Limb (tissue), 2 donors: Measurements from ENCODE around the gene TMEM144.
"Not testable (repeated sequence)": the region's sequence is repeated elsewhere in the genome, so short reads cannot be mapped to it uniquely, and the experiment has no call there.

ENCODE experiments used
- DNase-seq, 2 donors: peaks; one replicate each; pipeline ENCODE4 v3.0.0-alpha.2; 2016; ENCODE audit errors: extremely low spot score in 2 of 2

TMEM144 gene

DNA sequence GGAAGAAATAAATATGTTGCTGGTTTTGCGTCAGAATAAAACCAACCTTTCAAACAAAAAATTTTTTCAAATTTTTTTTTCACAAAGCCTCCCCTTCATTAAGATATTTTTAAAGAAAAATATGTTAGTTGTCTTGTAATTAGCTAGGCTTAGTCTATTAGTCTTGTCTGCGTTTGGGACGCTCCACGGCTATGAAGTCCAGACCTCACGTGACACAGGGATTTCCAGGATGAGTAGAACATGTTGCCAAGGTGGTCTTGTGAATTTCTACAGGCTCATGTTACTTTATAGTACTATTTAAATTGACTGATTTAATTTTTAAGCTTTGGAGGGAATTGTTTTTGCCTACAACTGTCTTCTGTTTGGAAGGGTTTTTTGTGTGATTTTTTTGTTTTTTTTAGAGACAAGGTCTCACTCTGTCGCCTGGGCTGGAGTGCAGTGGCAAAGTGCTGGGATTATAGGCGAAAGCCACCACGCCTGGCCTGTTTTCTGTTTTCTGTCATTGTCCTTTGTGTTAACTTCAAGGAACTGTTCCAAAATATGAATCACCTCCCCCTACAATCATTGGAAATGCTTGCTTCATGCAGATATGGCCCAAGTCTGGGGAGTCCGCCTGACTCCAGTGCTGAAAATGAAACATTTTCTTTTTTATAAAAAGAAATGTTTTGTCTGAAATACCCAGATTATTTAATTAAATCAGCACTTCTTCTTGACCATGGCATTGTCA, 26.2 kb downstream of the TMEM144 start:
- DNase-seq = no peak

DNA sequence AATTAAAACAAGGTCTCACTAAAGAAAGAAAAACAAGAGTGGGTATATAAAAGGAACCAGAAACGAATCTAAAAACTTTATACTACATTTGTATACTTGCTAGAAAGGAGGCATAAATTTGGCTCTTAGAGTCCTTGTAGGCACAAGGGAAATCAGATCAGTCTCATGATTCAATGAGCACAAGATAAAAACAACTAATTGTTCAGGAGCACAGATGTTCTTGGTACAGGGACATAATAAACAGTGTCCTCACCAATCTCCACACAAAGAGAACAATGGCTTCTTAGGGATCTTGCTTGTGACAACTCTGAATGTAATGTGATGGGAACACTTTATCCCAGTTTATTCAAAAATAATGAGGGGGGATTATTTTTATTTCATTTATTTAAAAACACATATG, 28.3 kb downstream of the TMEM144 start:
- no peak for DNase-seq

DNA sequence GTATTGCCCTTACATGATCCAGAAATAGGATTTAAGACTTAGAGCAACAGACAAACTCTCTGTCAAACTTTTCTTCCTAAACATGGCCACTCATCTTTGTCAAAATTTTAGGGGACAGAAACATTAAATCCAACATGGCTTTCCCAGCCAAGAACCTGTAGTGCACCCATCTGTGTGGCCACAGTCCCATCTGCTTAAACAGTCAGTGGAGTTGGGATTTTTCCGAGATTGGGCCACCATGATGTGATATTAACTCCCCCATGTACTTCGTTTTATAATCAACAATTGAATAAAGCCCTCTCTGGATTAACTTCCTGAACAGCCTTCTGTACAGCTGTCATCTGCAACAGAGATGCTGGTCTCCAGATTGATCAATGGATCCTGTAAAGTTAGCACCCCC, 28.9 kb downstream of the TMEM144 start:
- no peak for DNase-seq

DNA sequence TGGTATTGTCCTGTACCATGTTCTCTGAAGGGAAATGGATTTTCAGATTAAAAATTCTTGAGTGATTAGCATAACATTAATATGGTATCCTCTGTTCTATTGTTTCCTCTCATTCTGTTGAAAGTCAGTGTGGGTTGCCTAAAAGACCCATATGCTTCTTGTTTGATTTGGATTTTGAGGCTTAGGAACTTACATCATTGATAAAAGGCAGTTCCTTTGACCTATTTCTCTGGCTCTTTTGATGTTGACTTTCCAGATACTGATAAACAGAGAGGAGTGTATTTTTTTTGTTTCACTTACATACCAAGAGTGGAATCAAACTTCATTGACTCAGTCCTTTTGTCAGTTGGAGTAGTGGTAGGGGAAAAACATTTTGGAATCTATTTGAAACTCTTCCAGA, 32.8 kb downstream of the TMEM144 start:
- no peak for DNase-seq

DNA sequence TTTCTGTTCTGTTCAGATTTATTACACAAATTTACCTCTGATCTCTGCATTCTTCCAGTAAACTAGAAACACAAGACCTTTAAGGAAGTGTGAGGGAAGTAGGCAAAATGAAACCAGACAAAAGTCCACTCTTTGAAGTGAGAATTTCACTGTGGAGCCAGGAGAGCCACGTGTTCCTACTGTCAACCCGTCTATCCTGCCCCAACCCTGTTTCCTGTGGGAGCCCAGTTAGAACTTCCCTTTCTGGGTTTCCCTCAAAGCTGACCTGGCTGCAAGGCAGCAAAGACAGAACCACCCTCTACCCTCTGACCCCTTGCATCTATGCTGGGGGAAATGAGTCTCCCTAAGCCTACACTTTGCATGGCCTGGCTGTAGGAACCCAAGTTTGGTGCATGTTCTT, 40.0 kb downstream of the TMEM144 start:
- DNase-seq = no peak

DNA sequence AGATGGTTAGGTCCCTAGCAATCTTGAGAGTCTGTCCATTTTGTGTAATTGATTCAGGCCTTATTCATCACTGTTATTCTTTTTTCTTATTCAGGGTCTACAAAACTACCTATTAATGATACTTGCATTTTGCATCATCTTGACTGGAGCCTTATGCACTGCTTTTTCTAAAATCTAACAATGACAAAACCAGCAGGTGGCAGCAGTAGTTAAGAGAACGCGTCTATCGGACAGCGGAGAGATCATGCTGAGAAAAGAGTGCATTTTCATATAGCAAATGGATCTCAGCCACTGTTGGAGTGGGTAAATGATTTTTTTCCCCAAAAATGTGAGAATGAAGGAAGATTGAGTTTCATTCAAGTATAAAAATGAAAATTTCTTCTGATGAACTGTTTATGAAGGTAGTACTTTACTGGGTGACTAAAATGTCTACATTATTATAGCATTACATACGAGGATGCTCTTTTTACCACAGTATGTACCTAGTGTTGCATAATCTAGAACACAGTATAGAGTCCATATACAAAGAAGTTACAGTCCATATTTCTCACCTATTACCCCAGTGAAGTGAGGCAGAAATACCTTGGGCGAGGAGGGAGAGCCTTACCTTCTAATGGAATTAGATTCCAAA, 43.2 kb downstream of the TMEM144 start:
- DNase-seq = peak; percentile 56 to 66

DNA sequence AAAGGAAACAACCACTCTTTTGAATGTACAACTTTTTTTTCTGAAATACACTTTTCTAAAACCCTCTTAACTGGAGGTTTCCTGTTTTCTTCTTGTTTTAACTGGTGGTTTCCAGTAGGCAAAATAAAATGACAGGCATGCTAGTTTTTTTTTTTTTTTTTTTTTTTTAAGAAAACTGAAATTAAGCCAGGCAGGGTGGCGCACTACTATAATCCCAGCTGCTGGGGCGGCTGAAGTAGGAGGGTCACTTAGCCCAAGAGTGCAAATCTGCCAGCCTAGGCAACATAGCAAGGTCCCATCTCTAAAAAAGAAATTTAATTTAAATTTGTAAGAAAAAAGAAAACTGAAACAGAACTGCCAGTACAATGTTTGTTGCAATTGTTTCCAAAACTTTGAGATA, 44.0 kb downstream of the TMEM144 start:
- DNase-seq = no peak

DNA sequence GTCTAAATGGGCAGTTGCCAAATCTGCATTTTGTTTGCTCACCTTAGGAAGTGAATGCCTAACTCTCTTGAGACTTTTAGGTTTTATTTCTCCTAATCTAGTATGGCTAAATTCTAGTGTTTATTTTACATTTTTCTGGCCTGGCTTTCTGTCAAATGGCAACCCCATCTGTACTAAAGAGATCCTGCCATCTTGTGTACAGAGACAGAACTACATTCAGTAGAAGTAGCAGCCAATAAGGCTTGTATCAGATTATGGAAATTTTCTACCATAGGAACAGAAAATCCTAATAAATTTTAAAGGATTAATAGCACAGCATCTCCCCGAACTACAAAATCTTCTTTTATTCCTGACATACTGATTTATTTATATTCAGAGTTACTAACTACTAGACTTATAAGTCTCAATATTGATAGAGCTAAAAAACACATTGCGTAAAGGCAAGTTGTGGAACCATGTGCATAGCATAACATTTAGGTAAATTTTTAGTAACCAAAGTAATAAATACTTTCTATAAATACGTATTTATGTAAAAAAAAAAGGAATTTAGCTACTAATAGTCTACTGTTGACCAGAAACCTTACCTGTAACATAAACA, 45.5 kb downstream of the TMEM144 start:
- peak in 1 of 2 donors; percentile 62 for DNase-seq

DNA sequence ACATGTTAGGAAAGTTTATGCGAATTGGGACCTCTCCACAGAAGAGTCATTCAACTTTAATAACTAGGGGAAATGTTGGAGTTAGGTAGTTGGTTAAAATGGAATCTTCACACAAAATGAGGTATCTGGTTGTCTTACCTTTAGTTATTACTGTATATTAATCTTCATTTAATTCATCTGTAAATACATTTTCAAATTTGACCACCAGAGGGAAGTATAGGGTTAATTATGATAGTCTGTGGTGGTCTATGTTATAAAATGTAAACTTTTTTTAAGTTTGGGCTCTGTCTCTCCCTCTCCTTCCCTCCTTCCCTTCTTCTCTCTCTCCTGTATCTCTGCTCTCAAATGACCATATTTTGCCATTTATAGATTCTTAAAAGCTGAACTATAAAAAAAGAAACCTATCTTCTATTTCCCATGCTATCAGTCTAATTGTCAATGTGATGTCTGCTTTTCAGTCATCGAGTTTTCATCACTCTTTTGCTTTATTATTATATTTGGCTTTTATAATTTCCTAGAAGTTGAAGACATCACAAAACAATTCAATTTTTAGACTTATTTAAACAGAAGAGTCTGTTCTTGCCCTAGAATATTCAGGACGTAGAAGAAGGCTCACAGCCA, 49.8 kb downstream of the TMEM144 start:
- peak in 1 of 2 donors; percentile 55 for DNase-seq

DNA sequence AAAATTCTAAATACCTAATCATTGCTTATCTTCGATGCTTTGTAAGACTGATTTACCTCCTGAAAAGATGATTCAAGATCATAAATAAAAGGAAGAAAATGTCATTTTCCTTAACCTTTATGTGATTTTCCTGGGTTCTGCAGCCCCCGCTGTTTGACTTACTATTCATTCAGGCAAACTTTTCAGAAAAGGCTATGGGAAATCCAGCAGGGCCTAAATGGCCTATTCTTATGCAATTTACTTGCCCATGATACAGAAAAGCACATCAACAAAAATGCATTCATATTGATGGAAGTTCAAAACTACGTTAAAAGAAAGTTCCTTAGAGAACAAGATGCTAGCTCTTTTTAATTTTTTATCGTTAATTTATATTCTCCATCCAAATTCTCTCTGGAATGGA, 51.2 kb downstream of the TMEM144 start:
- DNase-seq = no peak

DNA sequence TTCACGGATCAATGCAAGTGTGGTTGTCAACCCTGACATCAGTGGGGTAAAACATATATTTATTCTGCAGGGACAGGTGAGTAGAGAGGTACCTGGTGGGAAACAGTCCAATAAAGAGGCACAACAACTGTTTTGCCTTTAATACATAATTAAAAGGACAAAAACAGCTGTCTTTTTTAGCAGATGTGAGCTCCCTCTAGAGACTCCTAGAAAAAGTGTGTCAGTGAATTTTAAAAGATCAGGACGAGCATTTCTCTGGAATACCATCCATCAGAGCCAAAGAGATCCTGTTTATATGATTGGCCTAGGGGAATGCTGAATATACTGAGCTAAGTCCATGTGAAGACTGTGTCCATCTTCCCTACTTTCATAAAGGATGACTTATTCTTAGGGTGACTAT, 58.3 kb downstream of the TMEM144 start:
- DNase-seq = no peak

DNA sequence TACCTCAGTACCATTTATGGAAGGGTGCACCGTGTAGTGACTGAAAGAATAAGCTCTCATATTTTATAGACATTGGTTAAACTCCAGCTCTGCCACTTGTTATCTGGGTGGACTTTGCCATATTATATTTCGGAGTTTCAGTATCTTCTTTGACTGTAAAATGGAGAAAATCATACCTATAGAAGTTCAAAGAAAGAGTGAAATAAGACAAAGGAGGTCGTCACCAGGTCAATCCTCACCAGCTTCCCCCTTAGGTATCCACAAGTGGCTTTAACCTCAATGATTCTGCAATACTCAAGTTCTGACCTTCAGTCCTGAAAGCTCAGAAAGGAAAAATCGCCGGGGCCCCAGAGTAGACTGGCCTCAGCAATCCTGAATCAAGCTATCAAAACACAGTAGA, 64.3 kb downstream of the TMEM144 start:
- no peak for DNase-seq

DNA sequence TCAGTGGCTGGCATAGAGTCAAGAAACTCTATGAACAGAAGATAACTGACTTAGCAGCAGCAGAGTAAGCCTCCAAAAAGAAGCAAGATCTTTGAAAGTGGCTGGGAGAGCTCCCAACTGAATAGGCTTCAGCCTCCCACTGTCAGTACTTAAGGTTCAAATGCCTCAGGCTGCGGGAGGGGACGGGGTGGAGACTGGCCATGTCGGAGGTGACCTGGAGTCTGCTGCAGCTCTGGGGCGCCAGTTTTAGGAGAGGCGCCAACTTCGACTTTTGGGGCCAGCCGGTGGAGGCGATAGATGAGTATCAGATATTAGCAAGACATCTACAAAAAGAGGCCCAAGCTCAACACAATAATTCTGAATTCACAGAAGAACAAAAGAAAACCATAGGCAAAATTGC, 67.3 kb downstream of the TMEM144 start:
- no peak for DNase-seq

DNA sequence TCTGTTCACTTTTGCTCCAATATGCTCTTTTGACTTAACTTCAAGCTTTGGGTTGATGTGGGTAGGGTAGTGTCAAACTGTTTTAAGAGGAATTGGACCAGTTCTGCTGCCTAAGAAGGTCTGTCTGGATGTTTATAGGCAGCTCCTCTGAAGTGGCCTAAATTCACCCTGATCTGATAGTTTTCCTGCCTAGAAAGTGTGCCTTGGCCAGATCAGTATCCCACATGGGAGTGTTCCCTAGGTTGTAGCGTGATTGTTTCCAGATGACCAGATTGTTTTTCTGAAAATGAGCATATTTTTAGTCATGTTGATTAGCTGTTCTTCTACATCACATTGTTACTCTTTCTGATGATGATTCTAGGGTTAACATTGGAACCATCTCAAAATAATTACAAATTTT, 68.8 kb downstream of the TMEM144 start:
- DNase-seq = not testable (repeated sequence)

DNA sequence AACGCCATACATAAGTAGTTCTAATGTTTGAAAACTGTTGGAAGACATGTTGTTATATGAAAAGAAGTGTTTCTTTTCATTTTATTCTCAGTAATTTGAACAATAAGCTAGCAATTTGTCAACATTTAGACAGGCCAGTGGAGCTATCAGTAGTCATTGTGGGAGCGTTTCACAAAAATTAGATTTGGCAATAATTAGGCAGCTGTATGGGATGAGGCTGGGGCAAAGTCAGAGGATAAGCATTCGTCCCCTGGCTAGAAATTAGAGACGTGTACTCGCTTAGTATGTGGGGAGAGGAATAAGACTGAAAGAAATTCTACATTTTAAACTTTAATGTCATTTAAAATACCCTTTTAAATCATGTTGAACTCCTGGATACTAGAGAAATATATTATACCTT, 70.6 kb downstream of the TMEM144 start:
- DNase-seq = no peak

DNA sequence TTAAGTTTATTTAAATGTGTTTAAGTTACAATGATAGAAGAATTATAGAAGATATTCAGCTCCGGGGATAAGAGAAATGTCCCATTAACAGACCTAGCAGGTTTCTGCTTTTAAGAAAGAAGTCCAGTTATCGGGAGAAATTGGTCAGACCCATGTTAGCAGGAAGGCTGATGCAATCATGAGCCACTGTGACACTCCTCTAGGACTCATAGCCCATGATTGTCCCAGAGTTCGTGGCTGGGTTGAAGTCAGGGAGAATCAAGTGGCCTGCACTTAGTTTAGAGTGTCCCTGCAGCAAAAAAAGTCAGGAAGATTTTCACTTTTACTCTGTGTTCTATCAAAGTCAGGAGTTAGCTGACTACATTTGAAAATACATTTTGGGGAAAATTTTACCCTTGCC, 72.0 kb downstream of the TMEM144 start:
- no peak for DNase-seq

DNA sequence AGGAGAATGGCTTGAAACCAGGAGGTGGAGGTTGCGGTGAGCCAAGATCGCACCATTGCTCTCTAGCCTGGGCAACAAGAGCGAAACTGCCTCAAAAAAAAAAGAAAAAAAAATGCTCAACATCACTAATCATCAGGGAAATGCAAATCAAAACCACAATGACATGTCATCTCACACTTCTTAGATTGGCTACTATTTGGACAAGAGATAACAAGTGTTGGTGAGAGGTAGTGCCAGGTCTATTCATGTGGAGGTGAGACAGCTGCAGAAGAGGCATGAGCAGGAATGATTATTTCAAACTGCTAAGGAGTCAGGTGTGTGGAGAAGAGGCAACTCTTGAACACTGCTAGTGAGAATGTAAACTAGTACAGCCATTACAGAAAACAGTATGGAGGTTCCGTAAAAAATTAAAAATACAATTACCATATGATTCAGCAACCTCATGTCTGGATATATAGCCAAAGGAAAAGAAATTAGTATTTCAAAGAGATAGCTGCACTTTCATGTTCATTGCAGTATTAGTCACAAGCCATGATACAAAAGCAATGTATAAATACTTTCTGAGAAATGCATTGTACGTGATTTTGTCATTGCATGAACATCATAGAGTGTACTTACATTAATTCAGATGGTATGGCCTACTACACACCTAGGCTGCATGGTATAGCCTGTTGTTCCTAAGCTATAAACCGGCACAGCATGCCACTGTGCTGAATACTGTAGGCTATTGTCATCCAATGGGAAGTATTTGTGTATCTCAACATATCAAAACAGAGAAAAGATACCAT, 75.3 kb downstream of the TMEM144 start:
- DNase-seq = no peak

DNA sequence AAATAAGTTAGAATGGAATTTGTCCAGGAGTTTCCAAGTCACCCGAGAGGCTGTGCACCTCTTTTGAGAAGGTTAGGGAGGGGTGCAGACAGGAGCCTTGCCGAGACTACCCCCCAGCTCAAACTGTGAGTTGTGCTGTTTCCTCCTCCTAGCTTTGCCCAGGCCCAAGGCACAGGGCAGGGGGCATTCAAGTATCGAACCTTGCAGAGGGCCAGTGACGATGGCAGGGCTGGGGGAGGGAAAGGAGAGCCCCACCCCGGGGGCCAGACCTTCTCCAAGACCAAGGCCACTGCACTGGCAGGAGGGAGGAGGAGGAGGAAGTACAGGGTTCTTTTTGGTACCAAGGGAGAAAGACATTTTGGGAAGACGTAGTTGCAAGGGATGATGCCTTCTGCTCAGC, 80.6 kb downstream of the TMEM144 start:
- DNase-seq = no peak

DNA sequence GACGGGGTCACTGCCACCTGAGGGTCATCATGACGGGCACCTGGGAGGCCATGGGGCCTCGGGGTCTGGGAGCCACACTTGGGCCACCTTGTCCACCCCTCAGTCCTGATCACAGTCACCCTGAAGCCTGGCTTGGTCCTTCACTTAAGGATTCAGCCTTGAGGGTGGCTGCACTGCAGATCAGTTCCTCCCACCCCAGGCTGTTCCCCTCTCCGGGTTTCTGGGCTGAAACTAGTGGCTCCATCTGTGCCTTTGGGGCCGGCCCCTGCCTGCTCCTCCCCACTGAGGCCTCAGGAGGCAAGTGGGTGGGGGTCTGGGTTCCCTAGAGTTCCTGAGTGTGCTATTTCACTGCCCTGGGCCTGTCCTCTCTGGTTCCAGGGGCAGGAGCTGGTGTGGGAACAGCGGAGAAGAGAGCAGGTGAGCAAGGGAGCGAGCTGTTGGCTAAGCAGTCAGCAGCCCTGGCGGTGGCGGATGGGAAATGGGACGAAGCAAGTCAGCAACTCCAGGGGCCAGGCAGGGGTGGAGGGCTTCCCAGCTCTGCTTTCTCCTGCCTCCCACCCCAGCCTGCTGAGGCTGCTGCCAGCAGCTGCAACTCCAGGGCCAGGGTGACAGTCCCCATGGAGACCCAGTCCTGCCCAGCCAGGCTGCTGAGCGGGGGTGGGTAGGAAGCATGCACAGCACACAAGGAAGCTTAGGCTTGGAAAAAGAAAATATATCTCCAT, 81.2 kb downstream of the TMEM144 start:
- DNase-seq = no peak

DNA sequence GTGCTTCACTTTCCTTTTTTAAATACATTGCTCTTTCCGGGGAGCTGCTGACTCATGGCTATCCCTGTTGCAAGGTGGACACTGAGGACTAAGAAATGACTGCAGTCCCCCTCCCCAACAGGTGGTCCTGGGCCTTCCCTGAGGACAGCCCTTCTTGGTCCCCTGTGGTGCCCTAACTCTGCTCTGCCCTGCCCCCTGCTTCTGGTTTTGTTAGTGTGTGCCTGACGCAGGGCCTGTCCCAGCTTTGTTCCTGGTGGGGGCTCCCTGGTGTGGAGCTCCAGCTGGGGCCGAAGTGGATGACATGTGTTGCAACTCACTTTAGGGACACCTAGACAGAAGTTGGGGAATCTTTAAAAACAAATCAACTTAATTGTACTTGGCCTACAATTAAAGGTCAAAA, 81.9 kb downstream of the TMEM144 start:
- DNase-seq = no peak

DNA sequence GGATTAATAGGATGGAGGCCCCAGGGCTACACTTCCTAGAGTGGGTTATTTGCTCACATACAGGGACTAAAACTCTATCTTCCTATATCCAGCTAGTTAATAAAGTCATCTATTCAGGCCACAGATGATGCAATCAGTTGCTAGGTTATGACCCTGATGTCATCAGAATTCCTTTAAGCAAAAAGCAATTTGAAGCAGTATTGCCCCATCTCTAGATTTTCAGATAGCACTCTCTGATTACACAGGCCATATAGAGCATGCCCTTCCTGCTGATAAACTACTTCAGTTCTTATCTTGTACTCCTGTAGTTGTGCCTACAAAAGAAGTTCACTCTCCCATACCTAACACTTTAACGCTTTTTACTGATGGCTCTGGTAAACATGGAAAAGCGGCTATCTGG, 84.8 kb downstream of the TMEM144 start:
- DNase-seq = no peak
